GM23248 (cell line): Measurements from ENCODE around the gene FBN3.

Experiments used
- EZH2 ChIP-seq: fragments of 200-600 bp; sonication (generic); IDR thresholded peaks from 2 replicates; pipeline ENCODE4 v1.6.1; 2018; ENCODE audit warnings: antibody characterized with exemption, mild to moderate bottlenecking; ENCODE audit not compliant: insufficient read depth, poor library complexity, severe bottlenecking
- EZH2phosphoT487 ChIP-seq: fragments of 200-600 bp; sonication (generic); IDR thresholded peaks from 2 replicates; pipeline ENCODE4 v1.6.1; 2018; ENCODE audit warnings: antibody characterized with exemption, moderate library complexity, mild to moderate bottlenecking, low read depth; ENCODE audit not compliant: insufficient read depth

GRCh38 chr19:8146877-8147581, 2.4 kb downstream of the FBN3 start:
- TF ChIP-seq EZH2phosphoT487, result no peak
- TF ChIP-seq EZH2, result no peak
